NCI-H2196 treated with DMSO at 0.1 percent for 48 hours (cell line): ENCODE measurements around the gene MARCHF3.
"Not testable (repeated sequence)": the region's sequence is repeated elsewhere in the genome, so short reads cannot be mapped to it uniquely, and the experiment has no call there.

Source experiments
- DNase-seq: peaks from one replicate; lab custom pipeline; 2025; ENCODE audit not compliant: unreplicated experiment; lab: John Stamatoyannopoulos, UW

MARCHF3 gene

DNA sequence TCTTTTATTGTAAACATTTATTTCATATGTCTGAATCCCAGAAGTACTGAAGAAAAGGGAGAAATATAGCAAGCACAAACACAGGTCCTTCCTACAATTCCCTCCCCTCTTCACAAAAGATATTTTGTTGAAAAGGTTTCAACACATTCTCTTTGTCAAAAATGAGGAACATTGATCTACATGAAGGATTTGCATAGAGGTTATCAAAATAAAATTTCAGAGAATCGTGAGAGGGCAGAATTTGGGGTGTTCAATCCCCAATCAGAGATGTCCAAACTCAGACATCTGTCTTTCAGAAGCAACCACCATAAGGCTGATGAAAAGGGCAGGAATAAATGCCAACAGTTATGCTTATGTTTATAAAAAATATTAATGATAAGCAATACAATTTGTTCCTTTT, 69.2 kb downstream of the MARCHF3 start:
- DNase-seq, result no peak

DNA sequence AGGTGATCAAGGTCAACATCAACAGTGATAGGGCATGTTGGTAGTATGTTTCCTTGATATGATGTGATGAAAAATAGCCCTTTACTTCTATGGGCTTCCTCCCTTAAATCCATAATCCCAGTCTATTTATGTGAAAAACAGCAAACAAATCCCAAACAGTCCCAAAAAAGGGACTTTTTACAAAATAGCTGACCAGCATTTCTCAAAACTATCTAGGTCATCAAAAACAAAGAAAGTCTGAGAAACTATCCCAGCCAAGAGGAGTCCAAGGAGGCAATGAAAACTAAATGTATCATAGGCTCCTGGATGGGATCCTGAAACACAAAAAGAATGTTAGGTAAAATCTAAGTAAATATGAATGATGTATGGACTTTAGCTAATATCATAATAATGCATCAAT, 71.2 kb downstream of the MARCHF3 start:
- no peak for DNase-seq

DNA sequence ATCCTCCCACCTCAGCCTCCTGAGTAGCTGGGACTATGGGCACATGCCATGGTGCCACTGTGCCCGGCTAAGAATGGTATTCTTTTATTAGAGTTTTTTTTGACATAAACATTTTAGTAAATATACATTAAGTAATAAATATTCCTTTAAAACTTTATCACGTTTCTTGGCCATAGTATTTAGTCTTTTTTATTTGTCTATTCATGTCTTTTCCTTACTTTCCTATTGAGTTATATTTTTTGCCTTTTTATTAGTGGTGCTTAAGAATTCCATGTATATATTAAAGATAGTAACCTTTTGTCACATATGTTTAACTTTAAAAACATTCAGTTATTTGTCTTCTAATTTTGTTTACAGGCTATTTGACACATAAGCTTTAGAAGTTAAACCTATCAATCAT, 73.4 kb downstream of the MARCHF3 start:
- no peak for DNase-seq

DNA sequence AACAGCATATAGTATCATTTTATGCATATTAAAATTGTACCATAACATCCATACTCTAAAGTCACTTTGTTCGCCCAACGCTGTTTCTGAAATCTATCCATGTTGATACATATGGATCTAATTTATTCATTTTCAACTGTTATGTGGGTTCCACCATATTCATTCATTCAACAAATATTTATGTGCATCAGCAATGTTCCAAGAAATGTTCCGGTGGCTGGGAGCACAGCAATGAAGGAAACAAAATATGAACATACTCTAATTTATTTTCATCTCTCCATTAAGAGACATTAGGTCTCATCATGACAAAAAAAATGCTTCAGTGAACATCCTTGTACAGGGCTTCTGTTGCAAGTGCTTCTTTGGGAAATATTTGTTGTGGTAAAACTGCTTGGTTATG, 75.4 kb downstream of the MARCHF3 start:
- DNase-seq, result no peak

DNA sequence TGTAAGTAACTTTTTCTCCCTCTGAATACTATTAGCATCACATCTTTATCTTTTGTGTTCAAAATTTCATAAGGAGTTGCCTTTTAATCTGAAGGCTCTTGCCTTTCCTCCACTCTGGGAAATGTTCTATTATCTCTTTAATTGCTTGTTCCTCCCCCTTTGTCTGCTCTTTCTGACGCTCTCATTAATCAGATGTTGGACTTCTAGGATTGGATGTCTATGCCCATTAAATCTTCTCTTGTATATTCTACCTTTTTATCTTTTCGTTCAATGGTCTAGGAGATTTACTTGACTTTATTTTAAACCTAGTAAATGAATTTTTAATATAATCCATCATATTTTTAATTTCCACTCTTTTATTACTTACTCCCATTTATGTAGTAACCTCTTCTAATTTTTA, 76.7 kb downstream of the MARCHF3 start:
- no peak for DNase-seq

DNA sequence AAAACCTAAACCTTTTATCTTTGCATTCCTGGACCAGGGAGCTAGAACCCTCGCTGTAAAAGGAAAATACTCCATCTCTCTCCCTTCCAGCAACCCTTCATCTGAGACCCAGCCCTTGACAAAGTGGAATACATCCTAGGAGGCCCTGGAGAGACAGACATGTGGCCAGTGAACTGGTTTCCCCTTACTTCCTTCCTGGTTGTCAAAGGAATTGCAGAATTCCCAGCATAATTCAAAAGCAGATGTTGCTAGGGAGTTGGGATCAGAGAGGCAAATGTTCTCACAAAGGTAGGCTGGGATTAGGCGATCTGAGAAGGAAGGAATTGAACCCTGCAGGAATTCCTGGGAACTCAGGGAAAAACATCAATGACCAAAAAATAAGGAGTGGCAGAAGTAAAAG, 80.9 kb downstream of the MARCHF3 start:
- DNase-seq, result no peak

DNA sequence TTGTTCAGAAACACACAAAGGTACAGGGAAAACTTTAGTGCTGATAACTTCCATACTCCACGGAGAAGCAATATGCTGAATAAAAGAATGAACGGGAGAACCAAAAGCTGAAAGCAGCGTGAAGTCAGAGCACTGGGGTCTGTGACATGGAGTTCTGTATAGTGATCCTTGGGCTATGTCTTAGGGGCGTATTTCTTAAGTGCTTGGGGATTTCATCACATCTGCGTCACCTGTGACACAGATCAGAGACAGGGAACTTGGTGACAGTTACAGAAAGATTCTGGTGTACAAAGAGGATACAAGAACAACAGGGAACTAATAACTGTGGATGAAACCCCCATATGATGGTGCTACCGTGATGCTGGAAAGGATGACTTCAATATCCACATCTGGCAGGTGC, 81.9 kb downstream of the MARCHF3 start:
- no peak for DNase-seq

DNA sequence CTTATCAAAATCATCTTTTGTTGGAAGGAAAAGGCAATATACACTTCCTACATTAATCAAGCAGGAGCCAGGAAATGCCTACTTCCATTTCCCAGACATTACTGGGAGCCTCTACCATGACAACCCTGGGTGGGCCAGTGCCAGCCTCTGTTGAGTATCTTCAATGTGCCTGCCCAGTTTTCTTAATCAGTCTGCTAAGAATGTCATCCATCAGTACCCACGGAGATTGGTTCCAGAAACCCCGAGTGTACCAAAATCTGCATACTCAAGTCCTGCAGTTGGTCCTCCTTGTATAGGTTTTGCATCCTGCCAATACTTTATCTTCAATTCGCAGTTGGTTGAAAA, 82.4 kb downstream of the MARCHF3 start:
- no peak for DNase-seq

DNA sequence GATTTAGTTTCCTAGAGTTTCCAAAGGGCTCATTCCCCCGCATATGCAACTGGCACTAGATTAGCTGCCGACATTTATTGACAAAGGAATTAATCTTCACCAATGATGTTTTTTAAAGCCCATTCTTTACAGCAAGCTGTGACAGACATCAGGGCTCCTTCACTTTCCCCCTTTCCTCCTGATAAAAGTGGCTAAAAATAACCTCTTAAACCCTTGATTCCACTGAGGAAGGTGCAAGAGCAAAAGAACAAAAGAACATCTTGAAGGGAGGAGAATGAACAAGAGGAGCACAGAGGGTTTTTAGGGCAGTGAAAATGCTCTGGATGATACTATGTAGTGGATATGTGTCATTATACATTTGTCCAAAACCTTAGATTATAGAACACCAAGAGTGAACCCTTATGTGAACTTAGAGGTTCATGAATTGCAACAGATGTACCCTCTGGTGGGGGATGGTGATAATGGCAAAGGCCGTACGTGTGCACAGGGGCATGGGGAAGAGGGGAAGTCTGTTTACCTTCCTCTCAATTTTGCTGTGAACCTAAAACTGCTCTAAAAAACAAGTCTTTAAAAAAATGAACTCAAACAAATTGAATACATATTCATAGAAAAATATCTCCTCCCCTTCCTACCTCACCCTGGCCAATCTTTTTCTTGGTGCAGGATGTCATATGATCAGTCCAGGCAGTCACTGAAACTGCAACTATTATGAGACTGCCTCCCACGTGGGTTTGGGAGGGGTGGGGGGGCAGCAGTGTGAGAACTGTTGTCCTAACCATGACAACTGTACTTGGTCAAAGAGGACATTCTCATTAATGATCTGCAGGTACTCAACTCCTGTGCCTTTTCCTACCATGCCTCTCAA, 83.0 kb downstream of the MARCHF3 start:
- no peak for DNase-seq

DNA sequence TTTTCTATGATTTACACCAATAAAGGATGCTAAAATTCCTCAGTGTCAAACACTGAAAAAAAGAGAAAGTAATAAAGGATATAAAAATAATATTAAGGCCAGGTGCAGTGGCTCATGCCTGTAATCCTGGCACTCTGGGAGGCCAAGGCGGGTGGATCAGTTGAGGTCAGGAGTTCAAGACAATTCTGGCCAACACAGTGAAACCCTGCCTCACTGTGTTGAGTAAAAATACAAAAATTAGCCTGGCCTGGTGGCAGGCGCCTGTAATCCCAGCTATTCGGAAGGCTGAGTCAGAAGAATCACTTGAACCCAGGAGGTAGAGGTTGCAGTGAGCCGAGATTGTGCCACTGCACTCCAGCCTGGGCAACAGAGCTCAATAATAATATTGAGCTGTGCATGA, 87.5 kb downstream of the MARCHF3 start:
- DNase-seq, result not testable (repeated sequence)

DNA sequence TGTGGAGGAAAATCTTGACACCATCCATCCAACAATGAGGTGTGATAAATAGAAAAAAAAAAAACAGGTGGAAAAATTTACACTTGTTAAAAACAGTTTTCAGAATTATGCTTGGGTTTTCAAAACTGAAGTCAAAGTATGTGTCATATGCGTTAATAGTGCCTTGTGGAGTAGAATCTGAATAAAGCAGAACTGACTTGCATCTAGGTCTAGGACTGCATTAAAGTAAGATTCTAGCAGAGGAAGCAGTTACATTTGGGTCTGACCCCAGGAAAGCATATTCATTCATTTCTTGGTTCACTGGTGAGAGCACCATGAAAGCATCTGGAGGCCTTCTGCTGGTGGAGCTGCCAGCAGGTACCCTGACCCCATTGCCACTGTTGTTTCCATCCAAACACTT, 89.0 kb downstream of the MARCHF3 start:
- DNase-seq, result no peak

DNA sequence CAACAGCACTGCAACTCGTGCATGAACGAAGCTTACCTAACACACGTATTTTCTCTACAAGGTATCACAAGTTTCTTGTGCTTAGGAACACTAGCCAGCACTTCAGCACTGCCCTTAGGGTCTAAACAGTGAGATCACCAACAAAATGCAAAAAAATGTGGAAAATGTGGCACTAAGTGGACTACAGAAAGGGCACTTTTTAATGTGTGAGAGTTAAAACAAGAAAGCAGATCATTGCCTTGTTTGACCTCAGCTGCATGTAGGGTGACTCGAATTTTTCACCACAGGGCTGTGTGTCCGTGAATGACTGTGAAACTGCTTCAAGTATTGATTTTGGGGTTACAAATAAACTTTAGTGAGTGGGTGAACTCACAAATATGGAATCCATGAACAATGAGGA, 90.5 kb downstream of the MARCHF3 start:
- no peak for DNase-seq

DNA sequence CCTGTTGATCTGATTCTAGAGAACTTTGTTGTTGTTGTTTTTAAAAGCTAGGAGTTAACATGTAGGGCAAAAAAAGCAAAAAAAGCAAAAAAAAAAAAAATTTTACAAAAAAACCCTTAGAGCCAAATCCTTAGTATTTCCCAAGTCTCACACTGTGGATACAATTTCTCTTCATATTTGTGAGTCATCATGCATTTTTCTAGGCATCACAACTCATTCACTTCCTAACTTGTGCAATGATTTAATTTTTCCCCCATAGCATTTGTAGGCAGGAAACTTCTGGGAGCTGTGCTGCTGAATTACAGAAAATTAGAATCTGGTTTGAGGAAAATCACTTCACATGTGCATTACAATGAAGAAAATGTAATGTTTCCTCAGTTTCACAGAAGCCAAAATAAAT, 91.9 kb downstream of the MARCHF3 start:
- DNase-seq, result no peak

DNA sequence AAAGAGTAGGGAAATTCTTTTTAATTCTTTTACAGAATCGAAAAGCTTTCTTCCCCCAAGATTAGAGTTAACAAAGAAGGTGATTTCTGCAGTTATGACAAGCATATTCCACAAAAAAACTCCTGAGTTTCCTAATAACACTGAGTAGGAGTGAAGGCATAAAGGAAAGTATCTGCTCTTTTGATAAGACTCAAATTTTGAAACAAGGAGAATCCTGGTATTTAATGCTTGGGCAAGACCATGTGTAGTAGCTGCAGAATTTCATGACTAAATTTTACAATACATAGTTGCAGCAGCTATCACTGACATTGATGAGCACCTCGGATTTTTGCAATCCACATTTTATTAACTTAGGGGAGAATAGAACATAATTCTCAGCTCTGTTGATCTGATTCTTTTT, 92.6 kb downstream of the MARCHF3 start:
- DNase-seq, result no peak

DNA sequence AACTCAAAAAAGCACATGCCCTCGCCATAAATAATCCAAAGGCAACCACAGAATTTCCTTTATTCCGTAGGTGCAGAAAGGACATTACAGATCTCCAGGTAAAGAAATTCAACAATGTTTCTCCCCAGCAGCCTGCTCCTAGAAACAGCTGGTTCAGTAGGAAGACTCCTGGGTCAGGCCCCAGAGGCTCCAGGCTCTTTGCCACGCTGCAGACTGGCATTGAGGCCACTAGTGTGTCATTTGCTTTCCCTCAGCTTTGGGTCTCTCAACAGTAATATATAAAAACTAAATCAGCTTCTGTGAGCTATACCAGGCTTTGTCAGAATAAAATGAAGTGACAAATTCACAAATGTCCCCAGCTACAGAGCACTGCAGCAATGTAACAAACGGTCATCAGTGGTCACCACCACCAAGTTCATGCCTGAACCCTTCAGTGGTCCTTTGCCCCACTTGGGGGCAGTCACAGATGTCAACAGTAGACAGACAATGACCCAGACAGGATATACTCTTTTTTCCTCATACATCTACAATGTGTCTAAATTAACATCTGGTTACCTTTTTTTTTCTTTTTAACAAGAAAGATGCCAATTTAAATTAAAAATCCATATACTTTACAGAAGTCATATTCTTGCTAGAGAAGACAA, 93.5 kb downstream of the MARCHF3 start:
- no peak for DNase-seq

DNA sequence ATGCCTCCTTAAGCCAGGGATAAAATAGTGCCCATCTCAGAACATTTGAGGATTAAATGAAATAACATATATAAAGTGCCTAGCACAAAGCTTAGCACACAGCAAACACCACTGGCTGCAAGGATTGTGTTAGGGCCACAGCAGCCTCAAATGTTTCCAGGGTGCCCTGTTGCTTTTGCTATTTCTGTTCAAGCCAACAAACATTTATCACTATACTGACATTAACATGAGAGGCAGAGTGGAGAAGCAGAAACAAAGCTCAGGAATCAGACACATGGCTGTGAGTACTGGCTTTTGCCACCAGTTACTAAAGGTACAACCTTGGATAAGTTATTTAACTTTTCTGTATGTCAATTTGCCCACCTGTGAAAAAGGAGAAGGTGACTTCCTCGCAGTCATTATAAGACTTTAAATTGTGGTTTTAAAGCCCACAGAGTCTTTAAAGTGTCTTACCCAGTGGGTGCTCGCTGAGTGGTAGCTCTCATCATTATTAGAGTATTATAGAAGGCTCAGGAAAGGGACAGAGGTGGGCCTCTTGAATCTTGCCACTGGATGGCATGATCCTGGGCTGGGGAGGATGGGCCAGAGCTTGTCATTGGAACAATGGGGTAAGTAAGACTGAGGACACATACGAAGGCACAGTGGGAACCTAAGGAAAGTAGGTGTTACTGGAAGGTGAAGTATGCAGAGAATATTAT, 98.2 kb downstream of the MARCHF3 start:
- no peak for DNase-seq

DNA sequence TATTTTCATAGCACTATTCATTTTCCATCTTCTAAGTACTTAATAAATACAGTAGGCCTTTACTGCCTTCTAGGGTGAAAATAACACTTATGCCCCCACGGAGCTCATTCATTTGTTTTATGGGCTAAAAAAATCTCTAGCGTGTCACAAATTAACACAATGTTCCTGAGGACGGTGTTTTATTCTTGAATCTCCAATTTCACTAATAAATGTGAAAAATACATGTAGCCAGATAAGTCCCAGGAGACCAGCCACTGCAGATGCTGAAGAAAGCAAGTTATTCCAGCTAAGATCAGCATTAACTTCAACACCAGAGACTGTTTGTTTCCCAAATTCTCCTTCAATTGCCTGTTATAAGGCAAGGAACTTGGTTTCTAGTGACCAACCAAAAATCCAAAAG, 102.3 kb downstream of the MARCHF3 start:
- no peak for DNase-seq

DNA sequence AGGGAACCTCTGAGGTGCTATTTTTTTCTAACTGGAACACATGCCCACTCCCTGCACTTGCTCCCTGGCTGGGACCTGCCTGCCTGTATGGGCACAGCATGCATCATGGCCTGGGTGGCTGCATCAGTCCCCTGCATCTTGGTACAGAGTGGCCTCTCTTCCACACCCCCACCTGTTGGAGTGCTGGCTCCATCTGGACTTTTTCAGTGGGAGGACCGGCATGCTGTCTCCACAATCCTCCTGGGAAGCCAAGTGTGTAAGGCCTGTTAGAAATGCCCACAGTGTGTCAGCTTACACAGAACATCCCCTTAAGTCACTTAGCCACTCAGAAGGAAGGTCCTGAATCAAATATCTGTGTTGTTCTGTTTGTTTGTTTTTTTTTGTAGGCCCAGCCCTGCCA, 102.9 kb downstream of the MARCHF3 start:
- no peak for DNase-seq

DNA sequence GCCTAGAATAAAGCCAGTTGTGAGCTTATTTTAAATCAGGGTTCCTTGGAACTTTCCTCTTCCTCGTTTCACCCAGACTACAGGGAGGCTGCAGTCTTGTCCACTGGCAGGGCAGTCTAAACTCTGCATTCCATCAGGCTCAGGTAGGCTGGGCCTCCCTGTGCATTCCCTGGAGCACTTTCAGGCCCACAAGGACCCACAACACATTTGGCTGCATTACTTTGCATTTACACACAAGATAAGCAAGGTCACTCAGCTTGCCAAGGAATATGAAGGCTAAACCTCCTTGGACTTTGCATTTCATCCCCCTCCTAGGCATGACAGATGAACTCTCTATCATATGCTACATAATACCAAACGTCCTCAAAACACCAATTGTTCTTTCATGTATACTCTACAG, 104.2 kb downstream of the MARCHF3 start:
- DNase-seq, result no peak

DNA sequence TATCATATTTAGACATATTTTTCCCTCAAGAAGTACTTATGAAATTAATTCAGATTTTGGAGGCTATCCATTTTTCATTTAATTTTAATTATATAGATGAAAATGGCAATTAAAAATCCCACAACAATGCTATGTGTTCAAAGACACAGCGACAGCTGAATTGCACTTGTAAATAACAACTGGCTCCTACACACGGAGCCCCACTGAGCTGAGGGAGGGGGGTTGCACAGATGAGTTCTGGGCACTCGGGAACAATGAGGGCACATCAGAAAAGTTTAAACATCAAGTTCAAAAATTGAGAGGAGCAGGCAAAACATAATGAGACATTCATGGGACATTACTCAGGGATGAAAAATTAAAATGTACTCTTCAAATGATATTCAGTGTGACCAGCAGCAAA, 104.9 kb downstream of the MARCHF3 start:
- DNase-seq, result no peak

DNA sequence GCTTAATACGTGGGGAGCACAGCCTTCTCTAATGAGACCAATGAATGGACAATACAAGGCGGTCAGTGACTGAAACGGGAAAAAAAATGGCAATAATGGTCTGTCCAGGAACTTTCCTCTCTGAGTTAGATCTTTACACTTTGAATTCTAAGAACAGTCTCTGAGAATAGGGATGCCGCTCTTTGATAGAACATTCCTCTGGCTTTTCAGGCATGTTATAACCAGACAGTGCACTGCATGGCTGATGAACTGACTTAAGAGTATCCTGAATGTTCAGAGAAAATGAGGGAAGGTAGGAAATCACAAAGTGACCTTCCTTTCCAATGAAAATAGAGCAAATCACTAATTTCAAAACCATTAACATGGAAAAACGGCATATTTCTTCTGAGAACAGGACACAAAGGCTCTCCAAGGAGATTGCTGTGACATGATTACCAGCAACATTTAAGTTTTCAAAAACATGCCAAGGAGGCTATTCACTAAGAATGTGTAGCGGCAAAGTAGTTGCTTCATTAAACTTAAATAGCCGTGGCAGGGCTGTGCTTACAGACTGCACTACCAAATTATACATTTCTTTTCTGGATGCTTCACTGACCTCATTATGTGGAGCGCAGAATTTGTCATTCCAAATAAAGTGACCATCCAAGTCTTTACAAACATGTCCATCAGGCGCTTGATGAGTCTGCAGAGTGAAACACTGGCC, 105.9 kb downstream of the MARCHF3 start:
- DNase-seq, result no peak
